ENCODE data around the gene METTL25B. TPM values are rescaled to one million over a fixed set of nuclear protein-coding genes. Genes with fewer than 3 reads are reported as not detected.

Gene METTL25B
- total and polyA plus RNA-seq, 2 donors (not counting 1 experiment from before 2014, with no cell fraction given) = 78.3 to 81.1 TPM

DNA sequence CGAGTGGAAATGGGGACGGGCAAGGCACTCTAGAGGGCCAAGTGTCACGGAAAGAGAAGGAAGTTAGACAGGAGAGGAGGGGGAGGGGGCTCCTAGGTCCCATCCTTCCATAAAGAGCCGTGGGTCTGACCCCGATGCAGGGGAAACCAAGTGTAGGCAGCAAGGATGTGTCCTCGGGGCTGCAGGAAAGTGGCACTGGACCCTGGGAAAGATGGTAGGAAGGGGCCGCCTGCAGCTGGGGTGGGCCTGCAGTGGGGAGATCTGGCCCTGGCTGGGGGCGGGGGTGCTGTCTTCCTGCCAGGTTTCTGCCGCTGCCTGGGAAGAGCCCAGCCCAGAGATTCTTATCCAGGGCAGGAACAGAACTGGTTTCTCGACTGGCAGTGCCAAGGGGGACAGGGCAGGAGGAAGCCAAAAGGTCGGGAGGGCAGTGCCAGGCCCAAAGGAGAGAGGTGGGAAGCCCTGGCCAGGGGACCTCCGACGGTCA lies 35.8 kb upstream of the METTL25B start:
- TF ChIP-seq EZH2 (IDR thresholded peaks at IDR 0.05; ENCODE audit: borderline replicate concordance, insufficient read depth, low read depth, low read length, poor library complexity, severe bottlenecking) (no peak), CTCF (IDR thresholded peaks at IDR 0.05) (no peak)
- ChIA-PET CTCF (interaction anchor here (1.2 to 7.0 kb wide), 6 partner anchors 10 to 199 kb away, joined by 3 to 245 read pairs (median 82); partner anchors contain the start of genes CRABP2, ISG20L2, METTL25B and NES), POLR2A (no interaction called here)
- Mint-ChIP-seq H3K4me1 (peaks cover 16% of the 10 kb centered on the region), H3K27me3 (peaks cover 55% of the 10 kb centered on the region), H3K4me3 (no peak overlapping the region), H3K27ac (no peak overlapping the region), H3K9me3 (ENCODE audit: insufficient read depth) (no peaks in the 10 kb centered on the region)
- peaks cover 11 to 21% of the 10 kb centered on the region in 2 donors for H3K4me1 ChIP-seq (ENCODE audit: control insufficient read depth in 2 of 2, insufficient read depth in 2 of 2, low read length in 2 of 2)
- H3K27ac ChIP-seq (ENCODE audit: low read length in 2 of 2) = no peak overlapping the region
- H4K20me1 ChIP-seq (ENCODE audit: control insufficient read depth, insufficient read depth, low read length, poor library complexity, severe bottlenecking) = no peaks in the 10 kb centered on the region
- no peak overlapping the region for H3K4me3 ChIP-seq (ENCODE audit: control extremely low read depth in 1 of 5, extremely low read depth in 1 of 5, insufficient read depth in 1 of 5, low read depth in 2 of 5, low read length in 4 of 5)
- 3% methylated on average over 10 of the region's 13 CpGs for WGBS (ENCODE audit: insufficient coverage)
- DNase-seq (no peak), ATAC-seq (ENCODE audit: low read depth) (no peak)
- H3K4me2 ChIP-seq (replicated peaks; ENCODE audit: low read depth, low read length, poor library complexity, severe bottlenecking) = no peak overlapping the region
- peaks cover 0 to 3% (median 0%) of the 10 kb centered on the region in 3 donors for H3K9me3 ChIP-seq (ENCODE audit: control extremely low read depth in 1 of 3, control insufficient read depth in 2 of 3, insufficient read depth in 1 of 3, low read length in 2 of 3)
- no peak overlapping the region for H2AFZ ChIP-seq (ENCODE audit: insufficient read depth, low read depth, low read length, poor library complexity, severe bottlenecking)
- no peak overlapping the region for H3K9ac ChIP-seq (ENCODE audit: low read length)
- H3K27me3 ChIP-seq (replicated peaks in 1 of 4; ENCODE audit: control extremely low read depth in 1 of 4, control insufficient read depth in 3 of 4, insufficient read depth in 4 of 4, low read length in 3 of 4) = peaks cover 0 to 70% (median 33%) of the 10 kb centered on the region in 4 experiments
- H3K79me2 ChIP-seq (ENCODE audit: control insufficient read depth, insufficient read depth, low read length) = no peaks in the 10 kb centered on the region
- intact Hi-C loops (cut with micrococcal nuclease) = no loop called here
- H3K36me3 ChIP-seq (replicated peaks in 1 of 2; ENCODE audit: control extremely low read depth in 1 of 2, control insufficient read depth in 1 of 2, extremely low read depth in 1 of 2, insufficient read depth in 2 of 2, low read length in 1 of 2) = no peaks in the 10 kb centered on the region

All from B cell (primary cell).